HCT116 (cell line): Measurements from ENCODE around the gene OR6K6. TPM values are rescaled to one million over a fixed set of nuclear protein-coding genes. Genes with fewer than 3 reads are reported as not detected.

Experiments used
- ATAC-seq: fragments of 200-7000 bp; cut with Tn5 transposase; 2 replicates; pipeline ENCODE4 v1.9.1; 2020; ENCODE audit warnings: mild to moderate bottlenecking, moderate library complexity
- BruUV-seq: library from RNA; stranded (reverse); fragments of 400-500 nt; replicated peaks from 2 replicates; lab custom pipeline; 2021; lab: Mats Ljungman, UMichigan
- CTCF ChIA-PET: fragments of 300-600 bp; sonication (Branson Sonifier 250); formaldehyde crosslinking; loops from one replicate; lab custom pipeline; 2021; ENCODE audit warnings: antibody characterized with exemption; lab: Charles Lee
- POLR2A ChIA-PET: fragments of 300-600, 350-600 bp; sonication (Branson Sonifier 250); formaldehyde crosslinking; loops from one replicate; lab custom pipeline; 2021; ENCODE audit warnings: antibody characterized with exemption; lab: Charles Lee
- RAD21 ChIA-PET, 2 experiments: fragments of 300-600 bp; sonication (Branson Sonifier 250); formaldehyde crosslinking; loops; one replicate each; lab custom pipeline; 2023; ENCODE audit warnings: low total read pairs in 2 of 2; ENCODE audit not compliant: uncharacterized antibody in 2 of 2, unreplicated experiment in 2 of 2, low non-redundant PET in 1 of 2; lab: Charles Lee
- DNase-seq: peaks from one replicate; pipeline ENCODE4 v3.0.0-alpha.2; 2010; ENCODE audit warnings: low read depth, low spot score
- H2AFZ ChIP-seq: fragments of 200-600 bp; shearing (Covaris generic), sonication (generic); 2 replicates; pipeline ENCODE4 v1.6.1; 2017; ENCODE audit warnings: low read depth, mixed run types, mixed read lengths, antibody characterized with exemption, low read length; ENCODE audit not compliant: poor library complexity, severe bottlenecking
- H3K27ac ChIP-seq: 2 replicates; pipeline ENCODE4 v1.5.1; 2012; ENCODE audit warnings: low read depth, low read length
- H3K27me3 ChIP-seq: fragments of 200-600 bp; sonication (generic); 2 replicates; pipeline ENCODE4 v1.6.1; 2016; ENCODE audit warnings: mixed run types, low read length, mixed read lengths; ENCODE audit not compliant: insufficient read depth
- H3K36me3 ChIP-seq, 2 experiments: fragments of 200-500 bp in 1 of 2; fragments of 200-600 bp in 1 of 2; sonication (Bioruptor generic) in 1 of 2; sonication (generic) in 1 of 2; 2 replicates each; pipeline versions ENCODE4 v1.5.1 to v1.6.1; 2014 to 2016; ENCODE audit warnings: low read length in 2 of 2, inconsistent platforms in 1 of 2, mixed read lengths in 1 of 2, mixed run types in 1 of 2; ENCODE audit not compliant: insufficient read depth in 2 of 2, control insufficient read depth in 1 of 2
- H3K4me1 ChIP-seq, 2 experiments: fragments of 200-600 bp in 1 of 2; sonication (generic) in 1 of 2; 2 replicates each; pipeline versions ENCODE4 v1.5.1 to v1.6.1; 2012 to 2017; ENCODE audit warnings: low read length in 2 of 2, inconsistent platforms in 1 of 2, mild to moderate bottlenecking in 1 of 2, mixed read lengths in 1 of 2, mixed run types in 1 of 2, moderate library complexity in 1 of 2; ENCODE audit not compliant: insufficient read depth in 2 of 2, control insufficient read depth in 1 of 2
- H3K4me2 ChIP-seq: fragments of 200-600 bp; sonication (generic); 2 replicates; pipeline ENCODE4 v1.6.1; 2017; ENCODE audit warnings: mixed run types, low read length, mixed read lengths
- H3K4me3 ChIP-seq, 2 experiments: fragments of 200-600 bp in 1 of 2; sonication (generic) in 1 of 2; replicated peaks in 1 of 2; 2 replicates each; pipeline ENCODE4 v1.5.1; 2011 to 2016; ENCODE audit warnings: low read length in 2 of 2, control low read depth in 1 of 2, low read depth in 1 of 2, mild to moderate bottlenecking in 1 of 2, mixed read lengths in 1 of 2, mixed run types in 1 of 2
- H3K79me2 ChIP-seq: fragments of 200-600 bp; sonication (generic); 2 replicates; pipeline ENCODE4 v1.6.1; 2017; ENCODE audit warnings: mild to moderate bottlenecking, mixed run types, low read length, moderate library complexity, mixed read lengths; ENCODE audit not compliant: insufficient read depth
- H3K9ac ChIP-seq: fragments of 200-600 bp; sonication (generic); 2 replicates; pipeline ENCODE4 v1.6.1; 2016; ENCODE audit warnings: low read length, mixed read lengths
- H3K9me2 ChIP-seq: fragments of 200-600 bp; sonication (generic), shearing (Covaris generic); 2 replicates; pipeline ENCODE4 v1.6.1; 2017; ENCODE audit warnings: mixed run types, mild to moderate bottlenecking, moderate library complexity; ENCODE audit not compliant: insufficient read depth
- H3K9me3 ChIP-seq, 2 experiments: fragments of 200-500 bp in 1 of 2; fragments of 200-600 bp in 1 of 2; sonication (Bioruptor generic) in 1 of 2; sonication (generic) in 1 of 2; 2 replicates each; pipeline ENCODE4 v1.6.1; 2014 to 2017; ENCODE audit warnings: low read length in 2 of 2, mixed read lengths in 2 of 2, inconsistent platforms in 1 of 2, low read depth in 1 of 2, mild to moderate bottlenecking in 1 of 2, mixed run types in 1 of 2, moderate library complexity in 1 of 2; ENCODE audit not compliant: control insufficient read depth in 1 of 2, insufficient read depth in 1 of 2
- H4K20me1 ChIP-seq: fragments of 200-600 bp; sonication (generic), shearing (Covaris generic); 2 replicates; pipeline ENCODE4 v1.6.1; 2017; ENCODE audit warnings: mixed run types, mild to moderate bottlenecking, moderate library complexity; ENCODE audit not compliant: insufficient read depth
- ATF3 ChIP-seq: IDR thresholded peaks from 2 replicates; pipeline ENCODE4 v1.6.1; 2012
- CBX3 ChIP-seq: IDR thresholded peaks from 2 replicates; pipeline ENCODE4 v1.6.1; 2012; ENCODE audit warnings: low read depth
- EGR1 ChIP-seq: IDR thresholded peaks from 2 replicates; pipeline ENCODE4 v1.6.1; 2012; ENCODE audit warnings: low read depth
- ELF1 ChIP-seq: IDR thresholded peaks from 2 replicates; pipeline ENCODE4 v1.6.1; 2012; ENCODE audit warnings: low read depth, borderline replicate concordance
- FOSL1 ChIP-seq: IDR thresholded peaks from 2 replicates; pipeline ENCODE4 v1.6.1; 2012; ENCODE audit warnings: low read depth
- POLR2A ChIP-seq: IDR thresholded peaks from 2 replicates; pipeline ENCODE4 v1.7.0; 2011; ENCODE audit warnings: borderline replicate concordance; ENCODE audit not compliant: insufficient read depth, insufficient read length; ENCODE audit errors: extremely low read depth
- RAD21 ChIP-seq: IDR thresholded peaks from 2 replicates; pipeline ENCODE4 v1.6.1; 2012; ENCODE audit warnings: low read depth, mild to moderate bottlenecking
- SIN3A ChIP-seq: IDR thresholded peaks from 2 replicates; pipeline ENCODE4 v1.6.1; 2012; ENCODE audit warnings: low read depth
- YY1 ChIP-seq: IDR thresholded peaks from 2 replicates; pipeline ENCODE4 v1.6.1; 2011; ENCODE audit warnings: low read length, low read depth, moderate library complexity, mild to moderate bottlenecking; ENCODE audit not compliant: insufficient replicate concordance; ENCODE audit errors: extremely low read depth
- intact Hi-C: fragments of 100-400 bp; cut with micrococcal nuclease; formaldehyde crosslinking; loops from 2 replicates; pipeline ENCODE4 v1.10.0; 2022
- total RNA-seq: library from RNA; stranded (reverse); gene quantifications from one replicate; pipeline ENCODE4 v1.2.1, GENCODE V29; 2021; ENCODE audit not compliant: unreplicated experiment
- TF ChIP-seq, protein P1 (sequence below), 3 experiments: fragments of 200-600 bp in 1 of 3; sonication (generic) in 1 of 3; IDR thresholded peaks in 2 of 3; conservative IDR thresholded peaks in 1 of 3; 2 replicates each; pipeline ENCODE4 v1.5.1; 2012 to 2017; ENCODE audit warnings: low read depth in 2 of 3, low read length in 2 of 3, antibody characterized with exemption in 1 of 3, borderline replicate concordance in 1 of 3, control low read depth in 1 of 3, mild to moderate bottlenecking in 1 of 3, mixed read lengths in 1 of 3, mixed run types in 1 of 3, moderate library complexity in 1 of 3; ENCODE audit not compliant: insufficient read depth in 1 of 3
- TF ChIP-seq, protein P2 (sequence below): IDR thresholded peaks from 2 replicates; pipeline ENCODE4 v1.6.1; 2011; ENCODE audit warnings: mild to moderate bottlenecking, low read length, moderate library complexity; ENCODE audit not compliant: insufficient replicate concordance; ENCODE audit errors: extremely low read depth

Gene OR6K6
- total RNA-seq, 1 experiment from 2014 or later, result not detected

- TF ChIP-seq POLR2A, result no peak
- TF ChIP-seq SIN3A, result no peak
- no peak for TF ChIP-seq ELF1
- TF ChIP-seq ATF3, result no peak
- TF ChIP-seq, protein P1, sequence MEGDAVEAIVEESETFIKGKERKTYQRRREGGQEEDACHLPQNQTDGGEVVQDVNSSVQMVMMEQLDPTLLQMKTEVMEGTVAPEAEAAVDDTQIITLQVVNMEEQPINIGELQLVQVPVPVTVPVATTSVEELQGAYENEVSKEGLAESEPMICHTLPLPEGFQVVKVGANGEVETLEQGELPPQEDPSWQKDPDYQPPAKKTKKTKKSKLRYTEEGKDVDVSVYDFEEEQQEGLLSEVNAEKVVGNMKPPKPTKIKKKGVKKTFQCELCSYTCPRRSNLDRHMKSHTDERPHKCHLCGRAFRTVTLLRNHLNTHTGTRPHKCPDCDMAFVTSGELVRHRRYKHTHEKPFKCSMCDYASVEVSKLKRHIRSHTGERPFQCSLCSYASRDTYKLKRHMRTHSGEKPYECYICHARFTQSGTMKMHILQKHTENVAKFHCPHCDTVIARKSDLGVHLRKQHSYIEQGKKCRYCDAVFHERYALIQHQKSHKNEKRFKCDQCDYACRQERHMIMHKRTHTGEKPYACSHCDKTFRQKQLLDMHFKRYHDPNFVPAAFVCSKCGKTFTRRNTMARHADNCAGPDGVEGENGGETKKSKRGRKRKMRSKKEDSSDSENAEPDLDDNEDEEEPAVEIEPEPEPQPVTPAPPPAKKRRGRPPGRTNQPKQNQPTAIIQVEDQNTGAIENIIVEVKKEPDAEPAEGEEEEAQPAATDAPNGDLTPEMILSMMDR (IDR thresholded peaks at IDR 0.05 in 2 of 3, conservative IDR thresholded peaks at IDR 0.05 in 1 of 3; ENCODE audit: borderline replicate concordance in 1 of 3, insufficient read depth in 1 of 3, low read depth in 2 of 3, low read length in 2 of 3), result no peak
- no peak for TF ChIP-seq EGR1
- TF ChIP-seq, protein P2, sequence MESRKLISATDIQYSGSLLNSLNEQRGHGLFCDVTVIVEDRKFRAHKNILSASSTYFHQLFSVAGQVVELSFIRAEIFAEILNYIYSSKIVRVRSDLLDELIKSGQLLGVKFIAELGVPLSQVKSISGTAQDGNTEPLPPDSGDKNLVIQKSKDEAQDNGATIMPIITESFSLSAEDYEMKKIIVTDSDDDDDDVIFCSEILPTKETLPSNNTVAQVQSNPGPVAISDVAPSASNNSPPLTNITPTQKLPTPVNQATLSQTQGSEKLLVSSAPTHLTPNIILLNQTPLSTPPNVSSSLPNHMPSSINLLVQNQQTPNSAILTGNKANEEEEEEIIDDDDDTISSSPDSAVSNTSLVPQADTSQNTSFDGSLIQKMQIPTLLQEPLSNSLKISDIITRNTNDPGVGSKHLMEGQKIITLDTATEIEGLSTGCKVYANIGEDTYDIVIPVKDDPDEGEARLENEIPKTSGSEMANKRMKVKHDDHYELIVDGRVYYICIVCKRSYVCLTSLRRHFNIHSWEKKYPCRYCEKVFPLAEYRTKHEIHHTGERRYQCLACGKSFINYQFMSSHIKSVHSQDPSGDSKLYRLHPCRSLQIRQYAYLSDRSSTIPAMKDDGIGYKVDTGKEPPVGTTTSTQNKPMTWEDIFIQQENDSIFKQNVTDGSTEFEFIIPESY, result no peak
- TF ChIP-seq CBX3, result no peak
- TF ChIP-seq YY1, result no peak
- no peak for TF ChIP-seq RAD21
- no peak for TF ChIP-seq FOSL1
- TF ChIP-seq, all 23 proteins: peak for 0
- Histone ChIP-seq H3K4me1 (no peaks in the 10 kb centered on the region), H3K4me3 (no peak overlapping the region), H3K9ac (no peak overlapping the region), H3K4me2 (no peak overlapping the region), H2AFZ (no peak overlapping the region), H3K27me3 (no peaks in the 10 kb centered on the region), H3K36me3 (no peaks in the 10 kb centered on the region), H4K20me1 (no peaks in the 10 kb centered on the region), H3K9me2 (no peaks in the 10 kb centered on the region), H3K9me3 (no peaks in the 10 kb centered on the region), H3K79me2 (no peaks in the 10 kb centered on the region), H3K27ac (no peak overlapping the region)
- intact Hi-C loops, result no loop called here
- CTCF ChIA-PET, result no interaction called here
- POLR2A ChIA-PET, result no interaction called here
- no peak for ATAC-seq
- no peak for DNase-seq
- RAD21 ChIA-PET, result no interaction called here
- no TSS peak for BruUV-seq
These were observed 2.3 kb upstream of the OR6K6 start for GRCh38 chr1:158752155-158752712.
